ENCODE measurements around the gene ZZZ3. TPM values are rescaled to one million over a fixed set of nuclear protein-coding genes. Genes with fewer than 3 reads are reported as not detected.
"Not testable (repeated sequence)": the region's sequence is repeated elsewhere in the genome, so short reads cannot be mapped to it uniquely, and the experiment has no call there.

Gene ZZZ3
- total RNA-seq, 2 experiments from 2014 or later, result 36.9 to 38.5 TPM

GRCh38 chr1:77683160-77684148 lies 996 bp upstream of the ZZZ3 start:
- Mint-ChIP-seq H3K9me3 (no peaks in the 10 kb centered on the region), H3K36me3 (ENCODE audit: low read depth) (peaks cover 27% of the 10 kb centered on the region), H3K27ac (peak overlapping the region; percentile 94), H3K4me3 (peak overlapping the region; percentile 91), H3K27me3 (no peaks in the 10 kb centered on the region), H3K4me1 (ENCODE audit: low read depth) (peaks cover 51% of the 10 kb centered on the region)
- Histone ChIP-seq H3K27me3 (ENCODE audit: control insufficient read depth in 1 of 2, insufficient read depth in 2 of 2, low read length in 2 of 2) (no peaks in the 10 kb centered on the region), H3K4me1 (ENCODE audit: insufficient read depth, low read length) (peaks cover 15% of the 10 kb centered on the region), H3K4me3 (ENCODE audit: low read length) (peak overlapping the region; percentile 77), H3K36me3 (ENCODE audit: insufficient read depth, low read length) (no peaks in the 10 kb centered on the region), H3K9me3 (ENCODE audit: control insufficient read depth in 1 of 2, insufficient read depth in 1 of 2, low read length in 2 of 2) (no peaks in the 10 kb centered on the region), H3K27ac (ENCODE audit: low read depth in 1 of 2, low read length in 2 of 2) (peak overlapping the region; percentile 87)
- ATAC-seq (ENCODE audit: poor library complexity) (peak; percentile 68), DNase-seq (peak; percentile 80 to 95 (median 91))
- intact Hi-C loops (cut with DNase I, micrococcal nuclease), result loop anchor here (1.0 to 10.0 kb wide), 12 partner anchors 71 to 1899 kb away; partner anchors contain the start of genes FUBP1 (in 1 of the 2), MIGA1 (in 1 of the 2), RABGGTB (in 1 of the 2) and ST6GALNAC3 (in 1 of the 2)
- peak; percentile 90 for TF ChIP-seq CTCF (IDR thresholded peaks at IDR 0.05)
- ChIA-PET CTCF (interaction anchor here (0.7 to 2.5 kb wide), 13 partner anchors 10 to 464 kb away, joined by 3 to 7 read pairs (median 3); partner anchors contain the start of genes DNAJB4, FUBP1 and PIGK), POLR2A (interaction anchor here (0.6 to 2.2 kb wide), 22 partner anchors 10 to 1898 kb away, joined by 3 to 42 read pairs (median 4); partner anchors contain the start of genes AK5, DNAJB4, FUBP1 and MIGA1)

DNA sequence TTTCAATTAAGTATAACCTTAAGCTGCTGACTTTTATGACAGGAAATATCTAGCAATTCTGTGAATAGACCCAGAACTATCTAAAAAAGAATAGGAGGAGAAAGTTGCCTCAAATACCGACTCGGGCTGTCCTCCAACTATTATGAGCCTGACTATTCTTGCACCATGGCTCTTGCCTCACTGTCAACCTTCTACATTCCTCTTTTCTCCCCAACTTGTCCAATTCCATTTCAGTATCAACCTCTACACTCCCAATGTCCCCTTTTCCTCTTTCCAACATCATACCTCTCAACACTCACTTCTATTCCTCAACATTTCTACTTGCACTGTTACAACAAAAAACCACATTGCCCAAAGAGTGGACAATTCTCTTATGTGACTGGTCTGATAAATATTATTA lies 2.3 kb downstream of the ZZZ3 start:
- Histone ChIP-seq H3K9me3 (ENCODE audit: control insufficient read depth in 1 of 2, insufficient read depth in 1 of 2, low read length in 2 of 2) (no peaks in the 10 kb centered on the region), H3K4me3 (ENCODE audit: low read length) (no peak overlapping the region), H3K27me3 (ENCODE audit: control insufficient read depth in 1 of 2, insufficient read depth in 2 of 2, low read length in 2 of 2) (no peaks in the 10 kb centered on the region), H3K4me1 (ENCODE audit: insufficient read depth, low read length) (peaks cover 23% of the 10 kb centered on the region), H3K27ac (ENCODE audit: low read depth in 1 of 2, low read length in 2 of 2) (no peak overlapping the region), H3K36me3 (ENCODE audit: insufficient read depth, low read length) (peaks cover 3% of the 10 kb centered on the region)
- CTCF ChIA-PET, result no interaction called here
- Mint-ChIP-seq H3K27ac (peak overlapping the region; percentile 2), H3K9me3 (no peaks in the 10 kb centered on the region), H3K4me3 (peak overlapping the region; percentile 25), H3K27me3 (no peaks in the 10 kb centered on the region), H3K36me3 (ENCODE audit: low read depth) (peaks cover 34% of the 10 kb centered on the region), H3K4me1 (ENCODE audit: low read depth) (peaks cover 75% of the 10 kb centered on the region)
- TF ChIP-seq CTCF (IDR thresholded peaks at IDR 0.05), result no peak
- ATAC-seq (ENCODE audit: poor library complexity), result no peak
- DNase-seq, result no peak
- POLR2A ChIA-PET, result interaction anchor here (0.6 to 1.0 kb wide), 2 partner anchors 14 to 325 kb away, joined by 3 read pairs; partner anchors contain the start of gene DNAJB4
- intact Hi-C loops (cut with DNase I, micrococcal nuclease), result loop anchor here (5.0 to 10.0 kb wide), 10 partner anchors 75 to 1895 kb away; partner anchors contain the start of genes FUBP1 (in 1 of the 2), RABGGTB (in 1 of the 2), ST6GALNAC3 (in 1 of the 2) and USP33 (in 1 of the 2)

DNA sequence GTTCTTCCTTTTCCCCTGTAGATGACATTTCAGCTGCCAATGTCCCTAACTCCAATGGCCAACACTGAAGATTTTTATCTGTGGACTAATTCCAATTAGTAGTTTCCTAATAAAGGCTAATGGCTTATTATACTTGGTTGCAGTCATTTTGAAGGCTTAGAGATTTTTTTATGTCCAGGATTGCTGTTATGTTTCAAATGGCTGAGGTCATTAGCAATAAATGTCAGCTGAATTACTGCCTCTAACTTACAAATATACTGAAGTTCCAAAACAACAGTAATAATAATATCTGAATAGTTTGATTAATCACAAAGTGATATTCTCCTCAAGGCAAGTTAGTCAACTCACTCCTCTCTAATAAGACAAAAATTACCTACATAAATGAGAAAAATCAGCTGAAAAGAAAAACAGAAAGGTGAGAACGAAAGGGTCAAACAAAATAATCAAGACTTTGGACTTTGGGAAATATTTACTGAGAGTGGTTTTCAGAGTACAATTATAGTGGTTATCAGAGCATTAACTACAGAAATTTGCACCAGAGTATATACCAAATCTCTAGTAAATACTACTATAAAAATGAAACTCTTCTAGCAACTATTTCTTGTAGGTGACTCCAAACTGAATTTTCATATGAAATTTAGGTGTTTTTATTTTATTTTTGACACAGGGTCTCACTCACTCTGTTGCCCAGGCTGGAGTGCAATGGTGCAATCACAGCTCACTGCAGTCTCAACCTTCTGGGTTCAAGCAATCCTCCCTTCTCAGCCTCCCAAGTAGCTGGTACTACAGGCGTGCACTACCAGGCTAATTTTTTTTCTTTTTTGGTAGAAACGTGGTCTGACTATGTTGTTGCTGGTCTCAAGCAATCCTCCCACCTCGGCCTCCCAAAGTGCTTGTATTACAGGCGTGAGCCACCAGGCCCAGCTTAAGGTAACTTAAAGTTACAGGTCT lies 3.5 kb downstream of the ZZZ3 start:
- TF ChIP-seq CTCF (IDR thresholded peaks at IDR 0.05), result no peak
- POLR2A ChIA-PET, result no interaction called here
- Mint-ChIP-seq H3K4me1 (ENCODE audit: low read depth) (peaks cover 78% of the 10 kb centered on the region), H3K4me3 (peak overlapping the region; percentile 11), H3K27ac (no peak overlapping the region), H3K27me3 (no peaks in the 10 kb centered on the region), H3K9me3 (no peaks in the 10 kb centered on the region), H3K36me3 (ENCODE audit: low read depth) (peaks cover 38% of the 10 kb centered on the region)
- intact Hi-C loops (cut with DNase I, micrococcal nuclease), result no loop called here
- no peaks in the 10 kb centered on the region for H3K9me3 ChIP-seq (ENCODE audit: control insufficient read depth in 1 of 2, insufficient read depth in 1 of 2, low read length in 2 of 2)
- no peak overlapping the region for H3K27ac ChIP-seq (ENCODE audit: low read depth in 1 of 2, low read length in 2 of 2)
- H3K27me3 ChIP-seq (ENCODE audit: control insufficient read depth in 1 of 2, insufficient read depth in 2 of 2, low read length in 2 of 2), result no peaks in the 10 kb centered on the region
- CTCF ChIA-PET, result no interaction called here
- peaks cover 8% of the 10 kb centered on the region for H3K36me3 ChIP-seq (ENCODE audit: insufficient read depth, low read length)
- H3K4me3 ChIP-seq (ENCODE audit: low read length), result no peak overlapping the region
- no peak for DNase-seq
- H3K4me1 ChIP-seq (ENCODE audit: insufficient read depth, low read length), result peaks cover 22% of the 10 kb centered on the region
- ATAC-seq (ENCODE audit: poor library complexity), result no peak

GRCh38 chr1:77674807-77675206 lies 7.7 kb downstream of the ZZZ3 start:
- H3K4me3 Mint-ChIP-seq; H3K9me3 ChIP-seq (ENCODE audit: control insufficient read depth in 1 of 2, insufficient read depth in 1 of 2, low read length in 2 of 2); H3K36me3 ChIP-seq (ENCODE audit: insufficient read depth, low read length); DNase-seq; H3K27me3 ChIP-seq (ENCODE audit: control insufficient read depth in 1 of 2, insufficient read depth in 2 of 2, low read length in 2 of 2); H3K27ac Mint-ChIP-seq; H3K27ac ChIP-seq (ENCODE audit: low read depth in 1 of 2, low read length in 2 of 2); H3K9me3 Mint-ChIP-seq; intact Hi-C loops (cut with DNase I, micrococcal nuclease); H3K27me3 Mint-ChIP-seq; H3K4me3 ChIP-seq (ENCODE audit: low read length); ATAC-seq (ENCODE audit: poor library complexity); H3K4me1 ChIP-seq (ENCODE audit: insufficient read depth, low read length); CTCF ChIA-PET: not testable (repeated sequence)
- Mint-ChIP-seq H3K36me3 (ENCODE audit: low read depth) (peaks cover 21% of the 10 kb centered on the region), H3K4me1 (ENCODE audit: low read depth) (peaks cover 81% of the 10 kb centered on the region)
- POLR2A ChIA-PET, result interaction anchor here (1.2 kb wide), 1 partner anchor 304 kb away, joined by 3 read pairs; the partner anchor contains the start of gene FUBP1

Data from CD4-positive, alpha-beta T cell (primary cell).